Fibroblast of pulmonary artery (primary cell): ENCODE results near the gene SPAG16.

Source experiments
- DNase-seq: peaks from one replicate; pipeline ENCODE4 v3.0.0-alpha.2; 2010; ENCODE audit warnings: low read depth
- H3K4me3 ChIP-seq: replicated peaks from 2 replicates; pipeline ENCODE4 v1.5.1; 2011; ENCODE audit warnings: low read depth, mild to moderate bottlenecking, control low read depth, low read length, moderate library complexity
- CTCF ChIP-seq: IDR thresholded peaks from 2 replicates; pipeline ENCODE4 v1.5.1; 2011; ENCODE audit warnings: mild to moderate bottlenecking, control low read depth, low read length, inconsistent platforms; ENCODE audit errors: missing control alignments

The SPAG16 gene

DNA sequence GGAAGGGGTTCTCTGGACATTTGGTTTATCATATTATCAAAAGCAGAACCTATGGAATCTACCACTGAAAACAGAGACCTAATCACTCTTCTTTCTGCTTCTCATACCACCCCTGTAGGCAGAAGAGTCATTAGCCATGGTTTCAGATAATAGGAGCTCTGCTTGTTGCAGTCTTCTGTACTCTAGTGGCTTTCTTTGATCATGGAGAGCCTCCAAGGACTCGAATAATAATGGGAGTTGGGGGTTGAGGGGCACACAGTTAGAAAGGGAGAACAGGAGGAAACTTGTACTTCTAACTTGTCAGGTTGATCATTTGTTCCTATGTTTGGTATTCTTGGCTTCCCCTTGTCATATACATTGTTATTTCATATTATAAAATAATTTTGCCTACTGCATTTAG, 1074.2 kb downstream of the SPAG16 start:
- no peak for TF ChIP-seq CTCF
- no peak overlapping the region for H3K4me3 ChIP-seq
- no peak for DNase-seq

DNA sequence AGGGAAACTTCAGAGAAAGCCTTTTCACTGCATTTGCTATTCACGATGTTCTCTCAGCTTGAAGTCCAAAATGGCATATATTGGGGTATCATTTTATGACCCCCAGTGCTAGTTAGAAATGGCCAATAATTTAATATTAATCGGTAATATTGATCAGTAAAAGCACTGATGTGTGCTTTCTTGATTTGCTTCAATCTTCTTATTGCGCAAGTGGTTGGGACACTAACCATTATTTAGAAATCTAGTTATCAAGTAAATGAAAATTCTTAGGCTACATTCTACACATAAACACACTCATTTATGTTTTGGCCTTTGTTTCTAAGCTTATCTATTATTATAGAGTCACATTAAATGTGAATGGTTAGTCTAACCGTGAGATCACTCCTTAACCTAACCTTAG, 1076.9 kb downstream of the SPAG16 start:
- no peak for DNase-seq
- no peak overlapping the region for H3K4me3 ChIP-seq
- no peak for TF ChIP-seq CTCF

DNA sequence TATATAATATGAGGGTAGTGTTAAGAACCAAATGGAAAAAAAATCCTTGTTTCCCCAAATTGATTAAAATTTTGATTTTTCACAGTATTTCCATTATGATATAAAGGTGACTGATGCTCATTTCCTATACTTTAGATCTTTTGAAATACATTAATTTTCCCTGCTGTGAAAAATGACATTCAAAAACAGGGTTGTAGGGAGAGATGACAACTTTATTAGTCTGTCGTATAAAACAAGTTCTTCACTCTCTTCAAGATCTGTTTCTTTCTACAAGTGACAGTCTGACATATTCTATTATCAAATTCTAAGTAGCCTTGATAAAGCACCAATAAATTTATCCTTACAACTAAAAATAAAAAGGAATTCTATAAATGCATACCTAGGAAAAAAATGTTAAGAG, 1081.3 kb downstream of the SPAG16 start:
- no peak overlapping the region for H3K4me3 ChIP-seq
- no peak for DNase-seq
- TF ChIP-seq CTCF: no peak

DNA sequence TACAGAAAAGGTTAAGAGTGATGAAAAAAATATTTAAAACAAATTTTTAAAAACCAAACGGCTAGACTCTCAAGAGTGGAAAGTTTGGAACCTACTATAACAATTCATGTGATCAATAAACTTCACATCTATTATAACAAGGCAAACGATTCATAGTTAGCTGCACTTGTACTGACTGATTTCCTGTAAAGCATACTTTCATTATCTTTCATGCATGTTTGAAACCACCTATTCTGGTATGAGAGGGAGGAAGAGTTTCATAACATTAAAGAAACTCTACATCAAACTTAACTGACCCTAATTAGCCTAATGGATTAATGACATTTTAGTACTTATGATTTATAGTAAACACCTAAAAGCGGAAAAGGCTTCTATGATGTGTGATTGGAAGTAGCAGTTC, 1082.9 kb downstream of the SPAG16 start:
- no peak overlapping the region for H3K4me3 ChIP-seq
- no peak for TF ChIP-seq CTCF

GRCh38 chr2:214376618-214377285, 1092.5 kb downstream of the SPAG16 start:
- no peak for DNase-seq
- TF ChIP-seq CTCF: no peak
- H3K4me3 ChIP-seq: no peak overlapping the region

More for the DNA sequence above, 1082.9 kb downstream of the SPAG16 start:
- DNase-seq: no peak

GRCh38 chr2:214377286-214377624, 1093.0 kb downstream of the SPAG16 start:
- no peak overlapping the region for H3K4me3 ChIP-seq
- no peak for TF ChIP-seq CTCF
- DNase-seq: no peak

DNA sequence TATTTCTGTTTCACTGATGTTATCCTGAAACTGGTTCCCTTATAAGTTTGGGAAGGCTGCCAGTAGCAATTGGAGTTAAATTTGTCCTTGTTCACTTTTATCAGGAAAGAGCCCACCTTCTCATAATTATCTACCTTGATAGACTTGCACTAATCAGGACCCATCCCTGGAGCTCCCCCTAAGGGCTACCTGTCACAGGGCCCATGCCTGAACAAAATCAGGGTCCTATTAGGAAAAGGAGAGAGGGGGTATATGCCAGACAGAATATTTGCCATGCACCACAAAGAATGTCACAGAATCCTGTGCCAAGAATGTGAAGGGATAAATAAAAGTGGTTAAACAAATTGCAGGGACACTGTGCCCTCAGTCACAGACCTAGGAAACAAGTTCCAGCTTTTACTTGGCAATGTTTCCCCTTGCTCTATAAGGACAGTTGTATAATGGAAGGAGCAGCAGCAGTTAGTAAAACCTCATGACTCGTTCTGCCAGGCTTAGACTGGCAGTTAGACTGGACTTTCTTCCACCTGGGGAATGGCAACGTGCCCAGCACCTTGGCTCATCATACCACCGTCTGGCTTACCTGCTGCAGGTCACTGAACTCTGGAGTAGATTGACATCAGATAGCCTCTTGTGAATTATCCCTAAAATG, 1094.3 kb downstream of the SPAG16 start:
- H3K4me3 ChIP-seq: no peak overlapping the region
- DNase-seq: no peak
- TF ChIP-seq CTCF: no peak
